ENCODE results near the gene SYNRG.
"Not testable (repeated sequence)": the region's sequence is repeated elsewhere in the genome, so short reads cannot be mapped to it uniquely, and the experiment has no call there.

Gene SYNRG, protein sequence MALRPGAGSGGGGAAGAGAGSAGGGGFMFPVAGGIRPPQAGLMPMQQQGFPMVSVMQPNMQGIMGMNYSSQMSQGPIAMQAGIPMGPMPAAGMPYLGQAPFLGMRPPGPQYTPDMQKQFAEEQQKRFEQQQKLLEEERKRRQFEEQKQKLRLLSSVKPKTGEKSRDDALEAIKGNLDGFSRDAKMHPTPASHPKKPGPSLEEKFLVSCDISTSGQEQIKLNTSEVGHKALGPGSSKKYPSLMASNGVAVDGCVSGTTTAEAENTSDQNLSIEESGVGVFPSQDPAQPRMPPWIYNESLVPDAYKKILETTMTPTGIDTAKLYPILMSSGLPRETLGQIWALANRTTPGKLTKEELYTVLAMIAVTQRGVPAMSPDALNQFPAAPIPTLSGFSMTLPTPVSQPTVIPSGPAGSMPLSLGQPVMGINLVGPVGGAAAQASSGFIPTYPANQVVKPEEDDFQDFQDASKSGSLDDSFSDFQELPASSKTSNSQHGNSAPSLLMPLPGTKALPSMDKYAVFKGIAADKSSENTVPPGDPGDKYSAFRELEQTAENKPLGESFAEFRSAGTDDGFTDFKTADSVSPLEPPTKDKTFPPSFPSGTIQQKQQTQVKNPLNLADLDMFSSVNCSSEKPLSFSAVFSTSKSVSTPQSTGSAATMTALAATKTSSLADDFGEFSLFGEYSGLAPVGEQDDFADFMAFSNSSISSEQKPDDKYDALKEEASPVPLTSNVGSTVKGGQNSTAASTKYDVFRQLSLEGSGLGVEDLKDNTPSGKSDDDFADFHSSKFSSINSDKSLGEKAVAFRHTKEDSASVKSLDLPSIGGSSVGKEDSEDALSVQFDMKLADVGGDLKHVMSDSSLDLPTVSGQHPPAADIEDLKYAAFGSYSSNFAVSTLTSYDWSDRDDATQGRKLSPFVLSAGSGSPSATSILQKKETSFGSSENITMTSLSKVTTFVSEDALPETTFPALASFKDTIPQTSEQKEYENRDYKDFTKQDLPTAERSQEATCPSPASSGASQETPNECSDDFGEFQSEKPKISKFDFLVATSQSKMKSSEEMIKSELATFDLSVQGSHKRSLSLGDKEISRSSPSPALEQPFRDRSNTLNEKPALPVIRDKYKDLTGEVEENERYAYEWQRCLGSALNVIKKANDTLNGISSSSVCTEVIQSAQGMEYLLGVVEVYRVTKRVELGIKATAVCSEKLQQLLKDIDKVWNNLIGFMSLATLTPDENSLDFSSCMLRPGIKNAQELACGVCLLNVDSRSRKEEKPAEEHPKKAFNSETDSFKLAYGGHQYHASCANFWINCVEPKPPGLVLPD (N-terminal part only)

GRCh38 chr17:37609170-37610040 is at the start of gene SYNRG:
SYNRG (minus strand) TSS chr17:37609418; CDS start chr17:37609355, 63 bp downstream.
- DNase-seq = peak; percentile 94 to 95

- DNase-seq = no peak
Measured at GRCh38 chr17:37657202-37657601, 48.0 kb upstream of the SYNRG start.

DNA sequence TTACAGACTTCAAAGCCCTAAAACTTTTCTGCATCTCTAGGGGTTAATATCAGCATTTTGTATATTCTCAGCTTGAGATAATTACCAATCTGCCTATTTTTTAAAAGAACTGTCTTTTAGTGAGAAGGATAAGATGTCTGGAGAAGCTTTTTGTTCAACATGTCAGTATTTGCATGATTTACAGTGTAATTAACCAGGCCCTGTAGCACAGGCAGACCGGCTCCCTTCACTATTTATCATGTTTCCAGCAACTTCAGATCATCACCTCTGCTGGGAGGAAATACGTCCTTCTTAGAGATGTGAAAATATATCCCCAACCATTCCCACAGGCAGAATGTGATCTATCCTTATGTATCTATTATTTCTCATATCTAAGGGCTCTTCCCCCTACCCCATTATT is 42.6 kb upstream of the SYNRG start:
- DNase-seq = no peak

DNA sequence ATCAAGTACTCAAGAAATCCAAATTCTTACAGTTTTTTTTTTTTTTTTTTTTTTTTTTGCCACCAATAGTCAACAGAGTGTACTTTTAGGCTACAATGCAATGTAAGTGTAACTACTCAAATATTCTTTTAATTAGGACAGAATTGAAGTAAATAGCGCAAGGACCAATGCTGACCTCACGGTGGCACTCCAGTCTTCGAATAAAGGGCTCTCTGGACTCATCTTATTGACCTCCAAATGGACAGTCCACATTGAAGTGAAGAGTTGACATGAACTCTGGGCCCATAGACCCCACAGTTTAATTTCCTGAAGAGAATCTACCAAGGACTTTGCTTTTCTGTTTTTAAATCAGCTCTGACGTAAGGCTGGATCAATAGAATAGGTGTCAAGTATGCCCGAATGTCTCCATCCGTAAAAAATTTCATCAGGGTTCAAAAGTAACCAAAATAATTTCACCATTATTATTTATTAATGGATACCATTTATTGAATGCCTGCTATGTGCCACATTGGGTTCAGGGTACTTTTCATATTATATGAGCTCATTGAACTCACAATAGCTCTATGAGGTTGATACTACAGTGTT is 41.3 kb upstream of the SYNRG start:
- DNase-seq = peak in 1 of 2 experiments; percentile 10

DNA sequence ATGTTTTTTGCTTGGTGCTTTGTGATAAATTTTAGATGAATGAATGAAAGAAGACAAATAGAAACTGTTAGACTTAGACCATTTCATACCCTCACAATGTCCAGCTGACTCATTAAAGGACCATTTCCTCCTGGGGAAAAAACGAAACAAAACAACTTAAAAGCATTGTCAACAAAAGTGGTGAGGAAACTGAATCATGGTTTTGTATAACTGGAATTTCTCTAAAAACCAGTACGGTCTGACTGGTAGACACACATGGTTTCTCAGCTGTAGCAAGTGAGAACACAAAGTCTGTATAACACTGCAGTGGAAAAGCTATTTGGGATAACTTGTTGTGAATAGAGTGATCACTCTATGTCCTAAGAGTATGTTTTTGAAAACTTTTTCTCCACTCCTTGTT is 39.3 kb upstream of the SYNRG start:
- no peak for DNase-seq

GRCh38 chr17:37647856-37648255 is 38.6 kb upstream of the SYNRG start:
- DNase-seq = no peak

DNA sequence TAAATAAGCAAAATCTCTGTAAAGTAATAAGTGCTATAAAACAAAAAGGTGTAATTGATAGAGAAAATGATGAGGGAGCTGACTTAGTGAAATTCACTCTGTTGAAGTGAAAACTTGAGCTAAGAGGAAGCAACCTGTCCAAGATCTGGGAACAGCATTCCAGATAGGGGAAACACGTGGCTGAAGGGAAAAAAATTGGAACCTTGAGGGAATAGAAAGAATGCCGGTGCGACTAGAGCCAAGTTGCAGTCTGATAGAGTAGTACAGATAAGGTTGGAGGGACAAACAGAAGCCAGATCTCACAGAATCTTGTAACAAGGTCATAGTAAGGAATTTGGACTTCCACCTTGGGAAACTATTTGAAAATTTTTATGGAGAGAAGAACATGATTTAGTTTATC is 34.7 kb upstream of the SYNRG start:
- no peak for DNase-seq

- peak; percentile 71 to 86 for DNase-seq
Measured at GRCh38 chr17:37643118-37643766, 34.0 kb upstream of the SYNRG start, which contains the start of gene DDX52. DDX52 (minus strand) TSS chr17:37643446; CDS start chr17:37643420, 26 bp downstream.

GRCh38 chr17:37642681-37643080 is 33.5 kb upstream of the SYNRG start:
- no peak for DNase-seq

DNA sequence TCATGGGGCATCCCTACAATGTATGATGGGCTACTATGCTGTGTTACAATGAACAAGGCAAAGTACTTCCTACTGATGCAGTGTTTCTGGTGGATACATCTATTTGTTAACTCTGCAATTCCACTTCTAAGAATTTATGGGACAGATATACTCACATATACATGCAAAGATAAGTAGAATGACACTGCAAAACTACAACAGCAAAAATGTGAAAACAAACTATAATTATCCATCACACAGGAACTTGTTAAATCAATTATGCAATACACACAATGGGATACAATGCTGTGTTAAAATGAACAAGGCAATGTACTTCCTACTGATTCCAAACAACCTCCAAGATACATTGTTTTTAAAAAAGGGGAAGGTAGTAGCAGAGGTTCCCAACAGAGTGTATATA is 30.8 kb upstream of the SYNRG start:
- DNase-seq = no peak

GRCh38 chr17:37637956-37638355 is 28.7 kb upstream of the SYNRG start:
- no peak for DNase-seq

DNA sequence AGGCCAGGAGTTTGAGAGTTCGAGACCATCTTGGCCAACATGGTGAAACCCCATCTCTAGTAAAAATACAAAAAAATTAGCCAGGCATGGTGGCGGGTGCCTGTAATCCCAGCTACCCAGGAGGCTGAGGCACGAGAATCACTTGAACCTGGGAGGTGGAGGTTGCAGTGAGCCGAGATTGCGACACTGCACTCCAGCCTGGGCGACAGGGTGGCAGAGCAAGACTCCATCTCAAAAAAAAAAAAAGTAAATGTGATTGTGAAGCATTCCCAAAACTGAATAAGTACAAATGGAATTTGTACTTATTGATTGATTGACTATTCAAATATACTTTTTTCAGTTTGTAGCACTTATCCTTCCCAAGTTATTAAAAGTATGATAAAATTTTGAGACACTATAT is 7.2 kb upstream of the SYNRG start:
- not testable (repeated sequence) for DNase-seq

GRCh38 chr17:37614823-37615222 is 5.6 kb upstream of the SYNRG start:
- no peak for DNase-seq

DNA sequence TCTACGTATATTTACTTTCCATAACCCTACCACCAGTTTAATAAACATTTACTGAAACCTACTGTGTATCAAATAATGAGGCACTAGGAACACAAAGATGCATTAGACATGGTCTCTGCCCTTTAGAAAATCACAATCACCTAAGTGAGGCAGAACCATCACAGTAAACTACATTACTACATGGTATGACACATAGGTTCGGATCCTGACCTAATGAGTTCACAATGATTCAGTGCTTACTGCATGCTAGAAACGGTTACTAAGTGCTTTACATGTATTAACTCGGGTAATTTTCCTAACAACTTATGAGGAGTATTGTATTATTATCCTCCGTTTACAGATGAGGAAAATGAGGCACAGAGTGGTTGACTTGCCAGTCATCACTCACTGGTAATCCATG is 5.2 kb upstream of the SYNRG start:
- DNase-seq = no peak

- no peak for DNase-seq
Measured at GRCh38 chr17:37610971-37611370, 1.8 kb upstream of the SYNRG start.

- not testable (repeated sequence) for DNase-seq
Measured at GRCh38 chr17:37610041-37610420, 813 bp upstream of the SYNRG start.

- DNase-seq = peak in 1 of 2 experiments; percentile 26
Measured at GRCh38 chr17:37608351-37609169, 658 bp downstream of the SYNRG start.

GRCh38 chr17:37607637-37608331 is 1.4 kb downstream of the SYNRG start:
- DNase-seq = no peak

DNA sequence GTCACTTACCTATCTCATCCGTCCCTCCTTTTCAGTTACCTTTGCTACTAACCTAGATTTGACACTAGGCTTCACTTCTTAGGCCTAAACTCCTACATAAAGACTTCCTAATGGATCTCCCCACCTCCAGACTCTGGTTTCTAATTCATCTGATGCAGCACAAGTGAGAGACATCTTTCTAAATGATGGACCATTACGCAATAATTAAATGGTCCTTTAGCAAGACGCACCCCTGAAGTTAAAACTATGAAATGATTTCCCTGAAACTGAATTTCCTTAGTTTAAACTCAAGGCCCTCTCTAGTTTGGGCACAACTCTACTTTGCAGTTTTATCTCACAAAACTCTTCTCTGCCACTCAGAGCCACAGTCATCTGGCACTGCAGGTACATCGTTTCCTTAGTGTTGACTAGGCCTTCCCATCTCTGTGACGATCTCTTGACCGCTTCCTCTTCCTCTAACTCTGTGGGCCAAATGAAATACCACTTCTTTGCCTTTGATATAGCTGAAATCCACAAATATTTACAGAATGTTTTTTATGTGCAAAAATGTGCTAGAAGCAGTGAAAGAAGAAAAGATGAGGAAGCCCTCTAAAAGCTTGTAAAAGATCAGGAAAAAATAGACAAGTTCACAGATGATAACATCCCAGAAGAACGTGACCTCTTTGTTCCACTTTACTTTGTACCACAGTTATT is 3.3 kb downstream of the SYNRG start:
- no peak for DNase-seq
